ENCODE data around the gene CCL21.

The CCL21 gene

GRCh38 chr9:34671307-34671706 is 38.6 kb downstream of the CCL21 start:
- no peak for DNase-seq (ENCODE audit: low read depth)
- TF ChIP-seq CTCF (conservative IDR thresholded peaks at IDR 0.05; ENCODE audit: low read depth, low read length), result no peak
- no peak overlapping the region for H3K4me3 ChIP-seq (ENCODE audit: low read length)

GRCh38 chr9:34669809-34670562 is 40.0 kb downstream of the CCL21 start:
- TF ChIP-seq CTCF (conservative IDR thresholded peaks at IDR 0.05; ENCODE audit: low read depth, low read length), result no peak
- no peak for DNase-seq (ENCODE audit: low read depth)

GRCh38 chr9:34665381-34666250 is 44.3 kb downstream of the CCL21 start:
- peak overlapping the region; percentile 90 for H3K4me3 ChIP-seq (ENCODE audit: low read length)
- DNase-seq (ENCODE audit: low read depth), result peak; percentile 76
- TF ChIP-seq CTCF (conservative IDR thresholded peaks at IDR 0.05; ENCODE audit: low read depth, low read length), result no peak

More at GRCh38 chr9:34669809-34670562, 40.0 kb downstream of the CCL21 start:
- no peak overlapping the region for H3K4me3 ChIP-seq (ENCODE audit: low read length)

- no peak for DNase-seq (ENCODE audit: low read depth)
- no peak for TF ChIP-seq CTCF (conservative IDR thresholded peaks at IDR 0.05; ENCODE audit: low read depth, low read length)
- peak overlapping the region; percentile 57 for H3K4me3 ChIP-seq (ENCODE audit: low read length)
These were observed 44.9 kb downstream of the CCL21 start for GRCh38 chr9:34665067-34665380.

- DNase-seq (ENCODE audit: low read depth), result no peak
- H3K4me3 ChIP-seq (ENCODE audit: low read length), result peak overlapping the region; percentile 57
- TF ChIP-seq CTCF (conservative IDR thresholded peaks at IDR 0.05; ENCODE audit: low read depth, low read length), result peak; percentile 98
These were observed 45.5 kb downstream of the CCL21 start for GRCh38 chr9:34664281-34665066.

- H3K4me3 ChIP-seq (ENCODE audit: low read length), result no peak overlapping the region
- no peak for DNase-seq (ENCODE audit: low read depth)
- TF ChIP-seq CTCF (conservative IDR thresholded peaks at IDR 0.05; ENCODE audit: low read depth, low read length), result no peak
These were observed 46.7 kb downstream of the CCL21 start for GRCh38 chr9:34663303-34663605.
